Measurements from ENCODE around the gene CNPY4. TPM values are rescaled to one million over a fixed set of nuclear protein-coding genes. Genes with fewer than 3 reads are reported as not detected.

CNPY4 gene
- total and polyA plus RNA-seq, 10 of the 15 experiments (the other 5 are each of a cell fraction or from before 2014, with no cell fraction given) = 2.5 to 9.2 (median 6.8) TPM

DNA sequence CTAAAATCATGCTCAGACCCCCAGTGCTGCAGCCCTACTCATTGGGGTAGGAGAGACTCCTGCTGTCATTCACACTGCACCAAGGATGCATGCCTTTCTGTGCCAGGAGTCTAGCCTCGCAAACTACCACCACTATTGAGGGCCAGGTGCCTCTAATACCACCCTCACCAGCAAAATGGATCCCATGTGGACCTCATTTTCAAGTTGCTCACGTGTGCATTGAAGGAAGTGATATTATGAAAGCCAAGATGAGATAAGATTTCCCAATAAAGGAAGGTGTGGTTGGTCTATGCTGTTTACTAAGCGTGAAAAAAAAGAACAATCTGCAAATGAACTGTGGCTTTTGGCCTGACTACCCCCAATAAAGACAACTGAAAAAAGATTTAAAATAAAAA lies 22.1 kb downstream of the CNPY4 start:
- no peaks in the 10 kb centered on the region; the same call in 2 of the 3 replicates for H3K9me3 ChIP-seq (replicated peaks; ENCODE audit: control insufficient read depth, insufficient read depth, low read length)
- no peaks in the 10 kb centered on the region for H3K36me3 ChIP-seq (ENCODE audit: control insufficient read depth in 2 of 2, insufficient read depth in 2 of 2, low read length in 1 of 2)
- H3K4me1 ChIP-seq (ENCODE audit: control insufficient read depth, insufficient read depth, low read length) = peaks cover 14% of the 10 kb centered on the region
- DNase-seq (ENCODE audit: low read depth, low spot score) = no peak
- no TSS peak for BruUV-seq (replicated peaks)
- no peak for TF ChIP-seq SMAD5 (IDR thresholded peaks at IDR 0.05; ENCODE audit: low read depth)
- no peak for TF ChIP-seq ZBED1 (IDR thresholded peaks at IDR 0.05; ENCODE audit: borderline replicate concordance)
- no peak for TF ChIP-seq SMAD1 (IDR thresholded peaks at IDR 0.05; ENCODE audit: low read depth, partially characterized antibody)
- no peak for TF ChIP-seq CBX5 (IDR thresholded peaks at IDR 0.05; ENCODE audit: low read depth)
- no peak for TF ChIP-seq RELA (IDR thresholded peaks at IDR 0.05; ENCODE audit: borderline replicate concordance, partially characterized antibody)
- no peak for TF ChIP-seq IKZF1 (conservative IDR thresholded peaks at IDR 0.05)
- TF ChIP-seq, protein P1, sequence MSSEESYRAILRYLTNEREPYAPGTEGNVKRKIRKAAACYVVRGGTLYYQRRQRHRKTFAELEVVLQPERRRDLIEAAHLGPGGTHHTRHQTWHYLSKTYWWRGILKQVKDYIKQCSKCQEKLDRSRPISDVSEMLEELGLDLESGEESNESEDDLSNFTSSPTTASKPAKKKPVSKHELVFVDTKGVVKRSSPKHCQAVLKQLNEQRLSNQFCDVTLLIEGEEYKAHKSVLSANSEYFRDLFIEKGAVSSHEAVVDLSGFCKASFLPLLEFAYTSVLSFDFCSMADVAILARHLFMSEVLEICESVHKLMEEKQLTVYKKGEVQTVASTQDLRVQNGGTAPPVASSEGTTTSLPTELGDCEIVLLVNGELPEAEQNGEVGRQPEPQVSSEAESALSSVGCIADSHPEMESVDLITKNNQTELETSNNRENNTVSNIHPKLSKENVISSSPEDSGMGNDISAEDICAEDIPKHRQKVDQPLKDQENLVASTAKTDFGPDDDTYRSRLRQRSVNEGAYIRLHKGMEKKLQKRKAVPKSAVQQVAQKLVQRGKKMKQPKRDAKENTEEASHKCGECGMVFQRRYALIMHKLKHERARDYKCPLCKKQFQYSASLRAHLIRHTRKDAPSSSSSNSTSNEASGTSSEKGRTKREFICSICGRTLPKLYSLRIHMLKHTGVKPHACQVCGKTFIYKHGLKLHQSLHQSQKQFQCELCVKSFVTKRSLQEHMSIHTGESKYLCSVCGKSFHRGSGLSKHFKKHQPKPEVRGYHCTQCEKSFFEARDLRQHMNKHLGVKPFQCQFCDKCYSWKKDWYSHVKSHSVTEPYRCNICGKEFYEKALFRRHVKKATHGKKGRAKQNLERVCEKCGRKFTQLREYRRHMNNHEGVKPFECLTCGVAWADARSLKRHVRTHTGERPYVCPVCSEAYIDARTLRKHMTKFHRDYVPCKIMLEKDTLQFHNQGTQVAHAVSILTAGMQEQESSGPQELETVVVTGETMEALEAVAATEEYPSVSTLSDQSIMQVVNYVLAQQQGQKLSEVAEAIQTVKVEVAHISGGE (CRISPR knock-in tag; IDR thresholded peaks at IDR 0.05) = no peak
- TF ChIP-seq, protein P2, sequence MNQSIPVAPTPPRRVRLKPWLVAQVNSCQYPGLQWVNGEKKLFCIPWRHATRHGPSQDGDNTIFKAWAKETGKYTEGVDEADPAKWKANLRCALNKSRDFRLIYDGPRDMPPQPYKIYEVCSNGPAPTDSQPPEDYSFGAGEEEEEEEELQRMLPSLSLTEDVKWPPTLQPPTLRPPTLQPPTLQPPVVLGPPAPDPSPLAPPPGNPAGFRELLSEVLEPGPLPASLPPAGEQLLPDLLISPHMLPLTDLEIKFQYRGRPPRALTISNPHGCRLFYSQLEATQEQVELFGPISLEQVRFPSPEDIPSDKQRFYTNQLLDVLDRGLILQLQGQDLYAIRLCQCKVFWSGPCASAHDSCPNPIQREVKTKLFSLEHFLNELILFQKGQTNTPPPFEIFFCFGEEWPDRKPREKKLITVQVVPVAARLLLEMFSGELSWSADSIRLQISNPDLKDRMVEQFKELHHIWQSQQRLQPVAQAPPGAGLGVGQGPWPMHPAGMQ (IDR thresholded peaks at IDR 0.05; ENCODE audit: borderline replicate concordance) = no peak
- TF ChIP-seq, protein P3, sequence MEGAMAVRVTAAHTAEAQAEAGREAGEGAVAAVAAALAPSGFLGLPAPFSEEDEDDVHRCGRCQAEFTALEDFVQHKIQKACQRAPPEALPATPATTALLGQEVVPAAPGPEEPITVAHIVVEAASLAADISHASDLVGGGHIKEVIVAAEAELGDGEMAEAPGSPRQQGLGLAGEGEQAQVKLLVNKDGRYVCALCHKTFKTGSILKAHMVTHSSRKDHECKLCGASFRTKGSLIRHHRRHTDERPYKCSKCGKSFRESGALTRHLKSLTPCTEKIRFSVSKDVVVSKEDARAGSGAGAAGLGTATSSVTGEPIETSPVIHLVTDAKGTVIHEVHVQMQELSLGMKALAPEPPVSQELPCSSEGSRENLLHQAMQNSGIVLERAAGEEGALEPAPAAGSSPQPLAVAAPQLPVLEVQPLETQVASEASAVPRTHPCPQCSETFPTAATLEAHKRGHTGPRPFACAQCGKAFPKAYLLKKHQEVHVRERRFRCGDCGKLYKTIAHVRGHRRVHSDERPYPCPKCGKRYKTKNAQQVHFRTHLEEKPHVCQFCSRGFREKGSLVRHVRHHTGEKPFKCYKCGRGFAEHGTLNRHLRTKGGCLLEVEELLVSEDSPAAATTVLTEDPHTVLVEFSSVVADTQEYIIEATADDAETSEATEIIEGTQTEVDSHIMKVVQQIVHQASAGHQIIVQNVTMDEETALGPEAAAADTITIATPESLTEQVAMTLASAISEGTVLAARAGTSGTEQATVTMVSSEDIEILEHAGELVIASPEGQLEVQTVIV (IDR thresholded peaks at IDR 0.05; ENCODE audit: borderline replicate concordance, partially characterized antibody) = no peak
- TF ChIP-seq MTA2 (IDR thresholded peaks at IDR 0.05; ENCODE audit: low read depth) = no peak
- TF ChIP-seq, protein P4, sequence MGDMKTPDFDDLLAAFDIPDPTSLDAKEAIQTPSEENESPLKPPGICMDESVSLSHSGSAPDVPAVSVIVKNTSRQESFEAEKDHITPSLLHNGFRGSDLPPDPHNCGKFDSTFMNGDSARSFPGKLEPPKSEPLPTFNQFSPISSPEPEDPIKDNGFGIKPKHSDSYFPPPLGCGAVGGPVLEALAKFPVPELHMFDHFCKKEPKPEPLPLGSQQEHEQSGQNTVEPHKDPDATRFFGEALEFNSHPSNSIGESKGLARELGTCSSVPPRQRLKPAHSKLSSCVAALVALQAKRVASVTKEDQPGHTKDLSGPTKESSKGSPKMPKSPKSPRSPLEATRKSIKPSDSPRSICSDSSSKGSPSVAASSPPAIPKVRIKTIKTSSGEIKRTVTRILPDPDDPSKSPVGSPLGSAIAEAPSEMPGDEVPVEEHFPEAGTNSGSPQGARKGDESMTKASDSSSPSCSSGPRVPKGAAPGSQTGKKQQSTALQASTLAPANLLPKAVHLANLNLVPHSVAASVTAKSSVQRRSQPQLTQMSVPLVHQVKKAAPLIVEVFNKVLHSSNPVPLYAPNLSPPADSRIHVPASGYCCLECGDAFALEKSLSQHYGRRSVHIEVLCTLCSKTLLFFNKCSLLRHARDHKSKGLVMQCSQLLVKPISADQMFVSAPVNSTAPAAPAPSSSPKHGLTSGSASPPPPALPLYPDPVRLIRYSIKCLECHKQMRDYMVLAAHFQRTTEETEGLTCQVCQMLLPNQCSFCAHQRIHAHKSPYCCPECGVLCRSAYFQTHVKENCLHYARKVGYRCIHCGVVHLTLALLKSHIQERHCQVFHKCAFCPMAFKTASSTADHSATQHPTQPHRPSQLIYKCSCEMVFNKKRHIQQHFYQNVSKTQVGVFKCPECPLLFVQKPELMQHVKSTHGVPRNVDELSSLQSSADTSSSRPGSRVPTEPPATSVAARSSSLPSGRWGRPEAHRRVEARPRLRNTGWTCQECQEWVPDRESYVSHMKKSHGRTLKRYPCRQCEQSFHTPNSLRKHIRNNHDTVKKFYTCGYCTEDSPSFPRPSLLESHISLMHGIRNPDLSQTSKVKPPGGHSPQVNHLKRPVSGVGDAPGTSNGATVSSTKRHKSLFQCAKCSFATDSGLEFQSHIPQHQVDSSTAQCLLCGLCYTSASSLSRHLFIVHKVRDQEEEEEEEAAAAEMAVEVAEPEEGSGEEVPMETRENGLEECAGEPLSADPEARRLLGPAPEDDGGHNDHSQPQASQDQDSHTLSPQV (IDR thresholded peaks at IDR 0.05) = no peak
- no peak for TF ChIP-seq HCFC1 (IDR thresholded peaks at IDR 0.05; ENCODE audit: low read length)
- no peak overlapping the region for H3K9ac ChIP-seq (ENCODE audit: control insufficient read depth, insufficient read depth, low read length)
- no peak overlapping the region for H3K4me3 ChIP-seq
- H3K4me2 ChIP-seq (ENCODE audit: control insufficient read depth, insufficient read depth) = no peak overlapping the region
- no peaks in the 10 kb centered on the region for H3K79me2 ChIP-seq (ENCODE audit: control insufficient read depth, insufficient read depth, low read length)
- FAIRE-seq = no peak
- no peak overlapping the region for H3K27ac ChIP-seq (ENCODE audit: control insufficient read depth, insufficient read depth)
- SMC1A ChIA-PET (ENCODE audit: uncharacterized antibody, unreplicated experiment) = interaction anchor here (1.0 to 1.7 kb wide), 5 partner anchors 8 to 266 kb away, joined by 3 to 6 read pairs (median 4); no protein-coding TSS in a partner anchor
- H4K20me1 ChIP-seq (ENCODE audit: control insufficient read depth, insufficient read depth) = no peaks in the 10 kb centered on the region
- POLR2A ChIA-PET = interaction anchor here (0.7 to 1.6 kb wide), 2 partner anchors 17 to 26 kb away, joined by 4 to 6 read pairs; partner anchors contain the start of gene TRAPPC14
- H3K27me3 ChIP-seq (replicated peaks in 1 of 2; ENCODE audit: control insufficient read depth in 2 of 2, insufficient read depth in 2 of 2, low read length in 1 of 2) = no peaks in the 10 kb centered on the region
- 30% methylated on average over 3 of the region's 3 CpGs for WGBS (ENCODE audit: insufficient coverage, insufficient replicate concordance, low lambda C conversion rate, missing lambda C conversion rate)
- CTCF ChIA-PET = interaction anchor here (1.2 to 3.4 kb wide), 5 partner anchors 10 to 233 kb away, joined by 3 to 16 read pairs (median 6); no protein-coding TSS in a partner anchor
- peak overlapping the region; percentile 54 for H2AFZ ChIP-seq (ENCODE audit: control insufficient read depth, low read depth, low read length)
- intact Hi-C loops (cut with micrococcal nuclease; ENCODE audit: unreplicated experiment) = no loop called here
- ATAC-seq = peak; percentile 59
- in situ Hi-C loops (cut with MboI) = no loop called here
- RAD21 ChIA-PET (ENCODE audit: unreplicated experiment) = interaction anchor here (0.8 to 2.0 kb wide), 3 partner anchors 9 to 266 kb away, joined by 3 to 5 read pairs (median 4); no protein-coding TSS in a partner anchor

All from GM12878 (cell line).